GM10266 (cell line): Measurements from ENCODE around the gene MAGI3.
"Not testable (repeated sequence)": the region's sequence is repeated elsewhere in the genome, so short reads cannot be mapped to it uniquely, and the experiment has no call there.

Experiments used
- DNase-seq: peaks from one replicate; pipeline ENCODE4 v3.0.0; 2012; ENCODE audit errors: extremely low spot score
- CTCF ChIP-seq: IDR thresholded peaks from 2 replicates; pipeline ENCODE4 v1.5.1; 2012; ENCODE audit warnings: mild to moderate bottlenecking, low read depth; ENCODE audit not compliant: control insufficient read depth, insufficient read depth; ENCODE audit errors: missing control alignments

MAGI3 gene

DNA sequence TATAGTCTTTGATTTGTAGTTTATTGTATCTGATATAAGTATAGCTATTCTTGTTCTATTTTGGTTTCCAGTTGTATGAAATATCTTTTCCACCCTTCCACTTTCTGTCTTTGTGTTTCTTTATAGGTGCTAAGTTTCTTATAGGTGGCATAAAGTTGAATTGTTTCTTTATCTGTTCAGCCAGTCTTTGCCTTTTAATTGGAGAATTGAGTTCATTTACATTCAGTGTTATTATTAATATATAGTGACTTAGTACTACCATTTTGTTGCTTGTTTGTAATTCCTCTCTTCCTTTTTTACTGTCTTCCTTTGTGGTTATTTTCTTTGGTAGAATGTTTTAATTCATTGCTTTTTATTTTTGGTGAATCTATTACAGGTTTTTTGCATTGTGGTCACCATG is 77.7 kb downstream of the MAGI3 start:
- no peak for TF ChIP-seq CTCF
- no peak for DNase-seq

DNA sequence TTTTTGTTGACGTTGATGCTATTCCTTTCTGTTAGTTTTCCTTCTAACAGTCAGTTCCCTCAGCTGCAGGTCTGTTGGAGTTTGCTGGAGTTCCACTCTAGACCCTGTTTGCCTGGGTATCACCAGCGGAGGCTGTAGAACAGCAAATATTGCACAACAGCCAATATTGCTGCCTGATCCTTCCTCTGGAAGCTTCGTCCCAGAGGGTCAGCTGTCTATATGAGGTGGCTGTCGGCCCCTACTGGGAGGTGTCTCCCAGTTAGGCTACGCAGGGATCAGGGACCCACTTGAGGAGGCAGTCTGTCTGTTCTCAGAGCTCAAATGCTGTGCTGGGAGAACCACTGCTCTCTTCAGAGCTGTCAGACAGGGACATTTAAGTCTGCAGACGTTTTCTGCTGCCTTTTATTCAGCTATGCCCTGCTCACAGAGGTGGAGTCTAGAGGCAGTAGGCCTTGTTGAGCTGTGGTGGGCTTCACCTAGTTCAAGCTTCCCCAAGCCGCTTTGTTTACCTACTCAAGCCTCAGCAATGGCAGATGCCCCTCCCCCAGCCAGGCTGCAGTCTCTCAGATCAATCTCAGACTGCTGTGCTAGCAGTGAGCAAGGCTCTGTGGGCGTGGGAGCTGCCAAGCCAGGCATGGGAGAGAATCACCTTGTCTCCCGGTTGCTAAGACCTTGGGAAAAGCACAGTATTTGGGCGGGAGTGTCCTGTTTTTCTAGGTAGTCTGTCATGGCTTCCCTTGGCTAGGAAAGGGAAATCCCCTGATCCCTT is 88.3 kb downstream of the MAGI3 start:
- not testable (repeated sequence) for DNase-seq

DNA sequence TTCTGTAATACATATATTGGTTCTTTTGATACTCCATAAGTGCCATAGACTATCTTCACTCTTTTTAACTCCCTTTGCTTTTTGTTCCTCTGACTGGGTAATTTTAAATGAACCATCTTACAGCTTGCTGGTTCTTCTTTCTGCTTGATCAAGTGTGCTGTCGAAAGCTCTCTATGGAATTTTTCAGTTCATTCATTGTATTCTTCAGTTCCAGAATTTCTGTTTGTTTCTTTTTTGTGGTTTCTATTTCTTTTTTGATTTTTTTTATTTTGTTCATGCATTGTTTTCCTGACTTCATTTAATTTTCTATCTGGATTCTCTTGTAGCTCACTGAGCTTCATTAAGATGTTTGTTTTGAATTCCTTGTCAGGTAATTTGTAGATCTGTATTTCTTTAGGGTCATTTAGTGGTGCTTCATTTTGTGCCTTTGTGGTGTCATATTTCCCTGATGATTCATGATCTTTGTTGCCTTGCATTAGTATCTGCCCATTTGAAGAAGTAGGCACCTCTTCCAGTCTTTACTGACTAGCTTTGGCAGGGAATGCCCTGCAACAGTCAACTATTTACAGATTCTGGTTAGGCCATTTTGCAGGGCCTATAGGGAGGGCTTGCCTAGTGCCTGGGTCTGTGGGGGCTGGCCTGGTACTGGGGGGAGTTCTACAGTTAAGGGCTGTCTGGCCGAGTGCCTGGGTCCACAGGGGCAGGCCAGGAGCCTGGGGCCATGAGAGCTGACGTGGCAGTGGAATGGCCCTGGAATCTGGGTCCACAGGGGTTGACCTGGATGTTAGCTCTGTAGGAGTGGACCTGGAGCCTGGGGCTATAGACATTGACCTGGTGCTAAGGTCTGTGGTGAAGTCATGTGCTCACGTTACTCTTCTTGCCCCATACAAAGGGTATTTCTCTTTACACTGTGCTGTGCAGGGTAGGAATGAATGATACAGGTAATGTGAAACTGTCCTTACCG is 89.7 kb downstream of the MAGI3 start:
- TF ChIP-seq CTCF: no peak
- no peak for DNase-seq

DNA sequence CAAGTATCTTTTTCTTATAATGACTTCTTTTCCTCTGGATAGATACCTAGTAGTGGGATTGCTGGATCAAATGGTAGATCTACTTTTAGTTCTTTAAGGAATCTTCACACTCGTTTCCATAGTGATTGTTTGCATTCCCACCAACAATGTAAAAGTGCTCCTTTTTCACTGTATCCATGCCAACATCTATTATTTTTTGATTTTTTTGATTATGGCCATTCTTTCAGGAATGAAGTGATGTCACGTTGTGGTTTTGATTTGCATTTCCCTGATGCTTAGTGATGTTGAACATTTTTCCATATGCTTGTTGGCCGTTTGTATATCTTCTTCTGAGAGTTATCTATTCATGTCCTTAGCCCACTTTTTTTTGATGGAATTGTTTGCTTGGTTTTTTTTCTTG is 94.8 kb downstream of the MAGI3 start:
- DNase-seq: not testable (repeated sequence)

- no peak for TF ChIP-seq CTCF
Measured at GRCh38 chr1:113488576-113489177, 98.4 kb downstream of the MAGI3 start.

DNA sequence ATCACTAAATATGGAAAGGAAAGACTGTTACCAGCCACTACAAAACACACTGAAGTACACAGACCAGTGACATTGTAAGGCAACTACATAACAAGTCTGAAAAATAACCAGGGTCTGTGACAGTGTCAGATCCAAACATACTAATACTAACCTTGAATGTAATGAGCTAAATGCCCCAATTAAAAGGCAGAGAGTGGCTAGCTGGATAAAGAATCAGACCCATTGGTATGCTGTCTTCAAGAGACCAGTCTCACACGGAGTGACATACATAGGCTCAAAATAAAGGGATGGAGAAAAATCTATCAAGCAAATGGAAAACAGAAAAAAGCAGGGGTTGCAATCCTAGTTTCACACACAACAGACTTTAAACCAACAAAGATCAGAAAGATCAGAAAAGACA is 100.1 kb downstream of the MAGI3 start:
- TF ChIP-seq CTCF: no peak

More at GRCh38 chr1:113488576-113489177, 98.4 kb downstream of the MAGI3 start:
- no peak for DNase-seq

DNA sequence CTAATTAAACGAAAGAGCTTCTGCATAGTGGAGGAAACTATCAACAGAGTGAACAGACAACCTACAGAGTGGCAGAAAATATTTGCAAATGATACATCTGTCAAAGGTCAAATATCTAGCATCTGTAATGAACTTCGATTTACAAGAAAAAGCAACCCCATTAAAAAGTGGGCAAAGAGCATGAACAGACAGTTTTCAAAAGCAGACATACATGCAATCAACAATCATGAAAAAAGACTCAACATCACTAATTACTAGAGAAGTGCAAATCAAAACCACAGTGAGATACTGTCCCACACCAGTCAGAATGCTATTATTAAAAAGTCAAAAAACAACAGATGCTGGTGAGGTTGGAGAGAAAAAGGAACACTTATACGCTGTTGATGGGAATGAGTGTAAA is 103.2 kb downstream of the MAGI3 start:
- no peak for DNase-seq
- no peak for TF ChIP-seq CTCF

More for the DNA sequence above, 100.1 kb downstream of the MAGI3 start:
- no peak for DNase-seq

DNA sequence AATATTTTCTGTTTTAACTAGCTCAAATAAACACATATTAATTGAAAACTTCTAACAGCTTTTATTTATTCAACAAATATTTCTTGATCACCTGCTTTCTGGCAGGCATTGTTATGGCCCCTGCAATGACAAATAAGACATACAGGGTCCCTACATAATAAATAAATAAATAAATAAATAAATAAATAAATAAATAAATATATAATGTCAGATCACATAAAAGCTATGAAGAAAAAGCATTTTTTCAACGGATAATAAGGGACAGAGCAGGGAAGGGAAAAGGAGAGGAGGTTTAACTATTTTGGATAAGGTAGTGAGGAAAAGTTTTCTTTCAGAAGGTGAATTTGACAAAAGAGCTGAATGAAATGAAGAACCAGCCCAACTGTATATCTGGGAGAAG is 115.0 kb downstream of the MAGI3 start:
- no peak for DNase-seq
- no peak for TF ChIP-seq CTCF
